Vagina (tissue), 2 donors: ENCODE results near the gene ARL6IP6. TPM values are rescaled to one million over a fixed set of nuclear protein-coding genes. Genes with fewer than 3 reads are reported as not detected.

Source experiments
- DNase-seq, 2 donors: peaks; one replicate each; pipeline ENCODE4 v3.0.0-alpha.2; 2017; ENCODE audit errors: extremely low spot score in 2 of 2
- H3K27ac ChIP-seq: fragments of 200-600 bp; sonication (generic); one replicate; pipeline ENCODE4 v1.5.1; 2019
- H3K27me3 ChIP-seq: fragments of 200-600 bp; sonication (generic); one replicate; pipeline ENCODE4 v1.5.1; 2019
- H3K36me3 ChIP-seq, 2 donors: fragments of 200-600 bp; sonication (generic); one replicate each; pipeline ENCODE4 v1.5.1; 2017 to 2019
- H3K4me1 ChIP-seq: fragments of 200-600 bp; sonication (generic); one replicate; pipeline ENCODE4 v1.5.1; 2019
- H3K4me3 ChIP-seq, 2 donors: fragments of 200-600 bp; sonication (generic); 1 replicate in 1 of 2; 2 replicates in 1 of 2; pipeline ENCODE4 v1.5.1; 2016 to 2019
- H3K9me3 ChIP-seq: fragments of 200-600 bp; sonication (generic); one replicate; pipeline ENCODE4 v1.5.1; 2019
- CTCF ChIP-seq, 3 experiments: fragments of 450-650 bp in 2 of 3; fragments of 200-600 bp in 1 of 3; sonication (generic) in 1 of 3; IDR thresholded peaks; one replicate each; pipeline ENCODE4 v1.5.1; 2017 to 2019; ENCODE audit warnings: antibody characterized with exemption in 3 of 3, mild to moderate bottlenecking in 2 of 3, moderate library complexity in 2 of 3
- POLR2A ChIP-seq, 2 donors: fragments of 450-650 bp; IDR thresholded peaks; one replicate each; pipeline ENCODE4 v1.6.1; 2017; ENCODE audit warnings: antibody characterized with exemption in 2 of 2, mild to moderate bottlenecking in 2 of 2, moderate library complexity in 2 of 2
- POLR2AphosphoS5 ChIP-seq, 2 donors: sonication (generic); formaldehyde crosslinking; IDR thresholded peaks; one replicate each; pipeline ENCODE4 v1.9.0; 2017; ENCODE audit warnings: antibody characterized with exemption in 2 of 2, mild to moderate bottlenecking in 2 of 2, low read depth in 1 of 2; ENCODE audit not compliant: insufficient read depth in 1 of 2
- intact Hi-C: fragments of 100-400 bp; cut with DNase I; formaldehyde crosslinking; loops from one replicate; pipeline ENCODE4 v1.15.1; 2023
- total RNA-seq: library from RNA; depleted of rRNA; stranded (reverse); fragments of >200 nt; gene quantifications from one replicate; pipeline ENCODE4 v1.2.3, GENCODE V29; 2016

The ARL6IP6 gene
- total RNA-seq: 15.2 TPM

- intact Hi-C loops: no loop called here
- TF ChIP-seq CTCF (IDR thresholded peaks at IDR 0.05) (peak in 1 of 3 experiments; percentile 10), POLR2AphosphoS5 (IDR thresholded peaks at IDR 0.05; ENCODE audit: insufficient read depth in 1 of 2, low read depth in 1 of 2) (peak; percentile 72 to 90), POLR2A (IDR thresholded peaks at IDR 0.05) (peak in 1 of 2 donors; percentile 75)
- Histone ChIP-seq H3K27me3 (no peaks in the 10 kb centered on the region), H3K36me3 (peaks cover 0 to 10% of the 10 kb centered on the region in 2 donors), H3K4me1 (peaks cover 62% of the 10 kb centered on the region), H3K9me3 (no peaks in the 10 kb centered on the region), H3K27ac (peak within 1 kb of the TSS; percentile 97), H3K4me3 (peak within 1 kb of the TSS; percentile 75 to 83)
- peak in 1 of 2 donors; percentile 95 for DNase-seq
Measured at GRCh38 chr2:152718076-152718908, at the start of gene ARL6IP6. Gene ARL6IP6 (plus strand): TSS chr2:152718620. CDS start chr2:152718625, 5 bp downstream.

- Histone ChIP-seq H3K4me1 (no peaks in the 10 kb centered on the region), H3K9me3 (no peaks in the 10 kb centered on the region), H3K4me3 (no peak overlapping the region), H3K27me3 (no peaks in the 10 kb centered on the region), H3K27ac (no peak overlapping the region), H3K36me3 (peaks cover 0 to 52% of the 10 kb centered on the region in 2 donors)
- intact Hi-C loops: no loop called here
- DNase-seq: no peak
- TF ChIP-seq POLR2A (IDR thresholded peaks at IDR 0.05) (no peak), CTCF (IDR thresholded peaks at IDR 0.05) (no peak), POLR2AphosphoS5 (IDR thresholded peaks at IDR 0.05; ENCODE audit: insufficient read depth in 1 of 2, low read depth in 1 of 2) (no peak)
Measured at GRCh38 chr2:152674334-152674733, 44.1 kb upstream of the ARL6IP6 start.

- DNase-seq: no peak
- no peak overlapping the region for H3K4me3 ChIP-seq
- no peaks in the 10 kb centered on the region for H3K9me3 ChIP-seq
- no peaks in the 10 kb centered on the region for H3K27me3 ChIP-seq
- no peak overlapping the region for H3K27ac ChIP-seq
- no peaks in the 10 kb centered on the region for H3K4me1 ChIP-seq
- intact Hi-C loops: no loop called here
- H3K36me3 ChIP-seq: peaks cover 0 to 49% of the 10 kb centered on the region in 2 donors
- TF ChIP-seq POLR2AphosphoS5 (IDR thresholded peaks at IDR 0.05; ENCODE audit: insufficient read depth in 1 of 2, low read depth in 1 of 2) (no peak), CTCF (IDR thresholded peaks at IDR 0.05) (no peak), POLR2A (IDR thresholded peaks at IDR 0.05) (no peak)
Measured at GRCh38 chr2:152676461-152676860, 42.0 kb upstream of the ARL6IP6 start.

- intact Hi-C loops: no loop called here
- Histone ChIP-seq H3K36me3 (peaks cover 0 to 37% of the 10 kb centered on the region in 2 donors), H3K4me3 (no peak overlapping the region), H3K27me3 (no peaks in the 10 kb centered on the region), H3K4me1 (no peaks in the 10 kb centered on the region), H3K9me3 (no peaks in the 10 kb centered on the region), H3K27ac (no peak overlapping the region)
- TF ChIP-seq POLR2A (IDR thresholded peaks at IDR 0.05) (no peak), CTCF (IDR thresholded peaks at IDR 0.05) (no peak), POLR2AphosphoS5 (IDR thresholded peaks at IDR 0.05; ENCODE audit: insufficient read depth in 1 of 2, low read depth in 1 of 2) (no peak)
- DNase-seq: no peak
Measured at GRCh38 chr2:152678808-152679207, 39.6 kb upstream of the ARL6IP6 start.

GRCh38 chr2:152682663-152683062 is 35.8 kb upstream of the ARL6IP6 start:
- intact Hi-C loops: no loop called here
- Histone ChIP-seq H3K4me3 (no peak overlapping the region), H3K9me3 (no peaks in the 10 kb centered on the region), H3K27me3 (no peaks in the 10 kb centered on the region), H3K4me1 (no peaks in the 10 kb centered on the region), H3K36me3 (peaks cover 0 to 22% of the 10 kb centered on the region in 2 donors), H3K27ac (no peak overlapping the region)
- DNase-seq: no peak
- TF ChIP-seq POLR2A (IDR thresholded peaks at IDR 0.05) (no peak), POLR2AphosphoS5 (IDR thresholded peaks at IDR 0.05; ENCODE audit: insufficient read depth in 1 of 2, low read depth in 1 of 2) (no peak), CTCF (IDR thresholded peaks at IDR 0.05) (no peak)
